Activated T-cell treated with anti-CD3 and anti-CD28 coated beads, Interleukin-2, amount 50 U/mL, for 1 hour (primary cell): Measurements from ENCODE around the gene AFAP1.

Source experiments
- DNase-seq: peaks from one replicate; pipeline ENCODE4 v3.0.0-alpha.2; 2020

AFAP1 gene

GRCh38 chr4:7817877-7818398, 121.7 kb downstream of the AFAP1 start:
- DNase-seq: no peak

GRCh38 chr4:7816771-7817170, 122.9 kb downstream of the AFAP1 start:
- DNase-seq: no peak

GRCh38 chr4:7815981-7816380, 123.7 kb downstream of the AFAP1 start:
- no peak for DNase-seq

- DNase-seq: no peak
Observed at GRCh38 chr4:7815562-7815961, 124.1 kb downstream of the AFAP1 start.

GRCh38 chr4:7814451-7814850, 125.2 kb downstream of the AFAP1 start:
- DNase-seq: no peak

- DNase-seq: no peak
Observed at GRCh38 chr4:7813674-7814073, 126.0 kb downstream of the AFAP1 start.

- DNase-seq: no peak
Observed at GRCh38 chr4:7812921-7813320, 126.7 kb downstream of the AFAP1 start.

- DNase-seq: no peak
Observed at GRCh38 chr4:7812231-7812857, 127.3 kb downstream of the AFAP1 start.

GRCh38 chr4:7811536-7812191, 128.0 kb downstream of the AFAP1 start:
- no peak for DNase-seq

GRCh38 chr4:7810783-7811535, 128.7 kb downstream of the AFAP1 start:
- DNase-seq: no peak

GRCh38 chr4:7808752-7809151, 130.9 kb downstream of the AFAP1 start:
- no peak for DNase-seq

- no peak for DNase-seq
Observed at GRCh38 chr4:7808181-7808580, 131.5 kb downstream of the AFAP1 start.

GRCh38 chr4:7807351-7807921, 132.2 kb downstream of the AFAP1 start:
- DNase-seq: no peak

- DNase-seq: no peak
Observed at GRCh38 chr4:7806338-7807090, 133.1 kb downstream of the AFAP1 start.

GRCh38 chr4:7805533-7806337, 133.9 kb downstream of the AFAP1 start:
- no peak for DNase-seq

- DNase-seq: no peak
Observed at GRCh38 chr4:7804756-7805385, 134.8 kb downstream of the AFAP1 start.

GRCh38 chr4:7803992-7804755, 135.5 kb downstream of the AFAP1 start:
- peak; percentile 84 for DNase-seq

- no peak for DNase-seq
Observed at GRCh38 chr4:7803371-7803770, 136.3 kb downstream of the AFAP1 start.

- peak; percentile 77 for DNase-seq
Observed at GRCh38 chr4:7802093-7802726, 137.5 kb downstream of the AFAP1 start.

- no peak for DNase-seq
Observed at GRCh38 chr4:7801641-7802040, 138.0 kb downstream of the AFAP1 start.
